Activated T-cell treated with anti-CD3 and anti-CD28 coated beads, Interleukin-2, amount 50 U/mL, for 72 hours (primary cell): Measurements from ENCODE around the gene PRICKLE2. TPM values are rescaled to one million over a fixed set of nuclear protein-coding genes. Genes with fewer than 3 reads are reported as not detected.

ENCODE experiments used
- ATAC-seq, 2 donors: fragments of 150-1000 bp; cut with Tn5 transposase; replicated peaks in 1 of 2; 2 replicates each; pipeline ENCODE4 v1.10.0; 2021; ENCODE audit warnings: moderate library complexity in 2 of 2, mild to moderate bottlenecking in 1 of 2
- DNase-seq, 2 donors: peaks; one replicate each; pipeline ENCODE4 v3.0.0; 2021 to 2022; ENCODE audit warnings: mixed read lengths in 1 of 2
- H3K27ac Mint-ChIP-seq: one replicate; pipeline ENCODE4 v1.8.0; 2022; ENCODE audit warnings: mild to moderate bottlenecking, moderate library complexity, mixed read lengths
- H3K27me3 Mint-ChIP-seq: one replicate; pipeline ENCODE4 v1.8.0; 2022; ENCODE audit warnings: low read depth, mixed read lengths
- H3K36me3 Mint-ChIP-seq, 2 donors: one replicate each; pipeline ENCODE4 v1.8.0; 2022; ENCODE audit warnings: mixed read lengths in 2 of 2, mild to moderate bottlenecking in 1 of 2; ENCODE audit not compliant: insufficient read depth in 2 of 2
- H3K4me1 Mint-ChIP-seq: one replicate; pipeline ENCODE4 v1.8.0; 2022; ENCODE audit warnings: low read depth, mixed read lengths
- H3K4me3 Mint-ChIP-seq, 2 donors: one replicate each; pipeline ENCODE4 v1.8.0; 2022; ENCODE audit warnings: mild to moderate bottlenecking in 2 of 2, mixed read lengths in 2 of 2, moderate library complexity in 2 of 2
- H3K9me3 Mint-ChIP-seq, 2 donors: one replicate each; pipeline ENCODE4 v1.8.0; 2022; ENCODE audit warnings: mixed read lengths in 2 of 2
- total RNA-seq, 2 donors: library from RNA; stranded (reverse); gene quantifications; one replicate each; pipeline ENCODE4 v1.2.3, GENCODE V29; 2022

Gene PRICKLE2
- total RNA-seq, 2 donors from 2014 or later: 0.09 to 0.17 TPM

DNA sequence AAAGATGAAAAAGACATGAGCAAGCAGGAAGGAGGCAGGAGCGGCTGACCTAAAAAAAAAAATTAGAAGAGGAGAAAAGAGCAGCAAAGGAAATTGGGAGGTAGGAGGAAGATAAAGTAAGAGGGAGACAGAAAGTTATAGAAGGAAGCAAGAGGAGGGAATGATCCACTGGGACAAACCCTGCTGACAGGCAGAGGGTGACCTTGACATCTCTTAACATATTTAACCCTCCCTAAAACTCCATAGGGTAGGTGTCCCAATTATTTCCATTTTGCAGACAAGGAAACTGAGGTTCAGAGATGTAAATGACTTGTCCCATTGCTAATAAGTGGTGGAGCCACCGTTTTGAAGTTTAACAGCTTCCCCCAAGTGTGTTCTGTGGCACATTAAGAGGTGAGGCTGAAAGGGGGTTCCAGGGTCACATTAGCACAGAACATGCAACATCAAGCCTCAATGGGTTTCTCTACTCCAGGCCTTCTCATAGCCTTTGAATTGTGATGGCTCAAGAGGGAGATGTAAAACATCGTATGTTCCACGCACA is 37.4 kb upstream of the PRICKLE2 start:
- H3K4me1 Mint-ChIP-seq: no peaks in the 10 kb centered on the region
- no peak for ATAC-seq
- no peak overlapping the region for H3K4me3 Mint-ChIP-seq
- H3K9me3 Mint-ChIP-seq: no peaks in the 10 kb centered on the region
- H3K27me3 Mint-ChIP-seq: peaks cover 53% of the 10 kb centered on the region
- H3K27ac Mint-ChIP-seq: no peak overlapping the region
- no peak for DNase-seq
- H3K36me3 Mint-ChIP-seq: no peaks in the 10 kb centered on the region

GRCh38 chr3:64260431-64260830 is 35.2 kb upstream of the PRICKLE2 start:
- no peak for ATAC-seq
- H3K9me3 Mint-ChIP-seq: no peaks in the 10 kb centered on the region
- no peak for DNase-seq
- no peaks in the 10 kb centered on the region for H3K36me3 Mint-ChIP-seq
- H3K4me1 Mint-ChIP-seq: no peaks in the 10 kb centered on the region
- no peak overlapping the region for H3K4me3 Mint-ChIP-seq
- no peak overlapping the region for H3K27ac Mint-ChIP-seq
- peaks cover 43% of the 10 kb centered on the region for H3K27me3 Mint-ChIP-seq

DNA sequence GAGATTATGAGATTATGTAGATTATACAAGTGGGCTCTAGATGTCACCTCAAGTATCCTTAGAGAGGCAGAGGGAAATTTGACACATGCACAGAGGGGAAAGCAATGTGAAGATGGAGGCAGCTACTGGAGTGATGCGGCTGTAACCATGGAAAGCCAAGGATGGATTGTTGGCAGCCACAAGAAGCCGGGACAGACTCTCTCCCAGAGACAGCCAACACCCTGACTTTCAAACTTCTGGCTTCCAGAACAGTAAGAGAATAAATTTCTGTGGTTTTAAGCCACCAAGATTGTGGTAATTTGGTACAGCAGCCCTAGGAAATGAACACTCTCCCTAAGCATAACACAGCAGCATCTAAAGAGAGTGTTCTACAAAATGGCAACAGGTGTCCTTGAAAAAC is 34.4 kb upstream of the PRICKLE2 start:
- H3K9me3 Mint-ChIP-seq: no peaks in the 10 kb centered on the region
- peaks cover 35% of the 10 kb centered on the region for H3K27me3 Mint-ChIP-seq
- no peak for ATAC-seq
- H3K4me1 Mint-ChIP-seq: no peaks in the 10 kb centered on the region
- H3K27ac Mint-ChIP-seq: no peak overlapping the region
- H3K4me3 Mint-ChIP-seq: no peak overlapping the region
- no peaks in the 10 kb centered on the region for H3K36me3 Mint-ChIP-seq
- no peak for DNase-seq

GRCh38 chr3:64257100-64257755 is 32.0 kb upstream of the PRICKLE2 start:
- ATAC-seq (no peak), DNase-seq (no peak)
- Mint-ChIP-seq H3K4me3 (no peak overlapping the region), H3K27ac (no peak overlapping the region), H3K4me1 (no peaks in the 10 kb centered on the region), H3K36me3 (no peaks in the 10 kb centered on the region), H3K27me3 (peaks cover 25% of the 10 kb centered on the region), H3K9me3 (no peaks in the 10 kb centered on the region)

- Mint-ChIP-seq H3K4me1 (no peaks in the 10 kb centered on the region), H3K27ac (no peak overlapping the region), H3K27me3 (peaks cover 15% of the 10 kb centered on the region), H3K4me3 (no peak overlapping the region), H3K9me3 (no peaks in the 10 kb centered on the region), H3K36me3 (no peaks in the 10 kb centered on the region)
- DNase-seq: no peak
- ATAC-seq: no peak
Observed at GRCh38 chr3:64255741-64256340, 30.6 kb upstream of the PRICKLE2 start.

- Mint-ChIP-seq H3K4me1 (no peaks in the 10 kb centered on the region), H3K36me3 (no peaks in the 10 kb centered on the region), H3K4me3 (no peak overlapping the region), H3K27ac (no peak overlapping the region), H3K27me3 (peaks cover 15% of the 10 kb centered on the region), H3K9me3 (no peaks in the 10 kb centered on the region)
- ATAC-seq (no peak), DNase-seq (no peak)
Observed at GRCh38 chr3:64254443-64254842, 29.2 kb upstream of the PRICKLE2 start.

DNA sequence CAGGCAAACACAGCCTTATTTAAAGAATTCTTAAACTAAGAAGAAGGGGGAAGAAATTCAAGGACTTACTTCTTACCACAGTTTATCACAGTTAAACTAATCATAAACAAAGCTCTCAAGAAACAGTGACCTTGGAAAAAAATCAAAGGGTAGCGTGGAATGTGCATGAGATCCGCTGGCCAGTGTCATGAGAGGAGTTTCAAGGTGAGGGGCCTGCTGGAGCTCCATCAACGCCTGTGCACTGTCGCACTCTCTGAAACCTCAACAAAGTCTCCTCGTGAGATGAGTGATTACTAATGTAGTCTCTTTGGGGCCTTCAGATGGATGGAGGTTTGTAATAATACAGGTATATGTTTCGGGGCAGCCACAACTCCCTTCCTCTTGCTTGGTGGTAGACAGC is 28.4 kb upstream of the PRICKLE2 start:
- DNase-seq: no peak
- H3K27ac Mint-ChIP-seq: no peak overlapping the region
- no peak for ATAC-seq
- H3K36me3 Mint-ChIP-seq: no peaks in the 10 kb centered on the region
- H3K4me1 Mint-ChIP-seq: no peaks in the 10 kb centered on the region
- H3K4me3 Mint-ChIP-seq: no peak overlapping the region
- peaks cover 15% of the 10 kb centered on the region for H3K27me3 Mint-ChIP-seq
- H3K9me3 Mint-ChIP-seq: no peaks in the 10 kb centered on the region

- H3K27ac Mint-ChIP-seq: no peak overlapping the region
- H3K27me3 Mint-ChIP-seq: no peaks in the 10 kb centered on the region
- no peak overlapping the region for H3K4me3 Mint-ChIP-seq
- H3K4me1 Mint-ChIP-seq: no peaks in the 10 kb centered on the region
- no peak for DNase-seq
- no peaks in the 10 kb centered on the region for H3K36me3 Mint-ChIP-seq
- no peak for ATAC-seq
- H3K9me3 Mint-ChIP-seq: no peaks in the 10 kb centered on the region
Observed at GRCh38 chr3:64251019-64251418, 25.8 kb upstream of the PRICKLE2 start.

- no peak overlapping the region for H3K4me3 Mint-ChIP-seq
- ATAC-seq: no peak
Observed at GRCh38 chr3:64247991-64248646, 22.9 kb upstream of the PRICKLE2 start.

DNA sequence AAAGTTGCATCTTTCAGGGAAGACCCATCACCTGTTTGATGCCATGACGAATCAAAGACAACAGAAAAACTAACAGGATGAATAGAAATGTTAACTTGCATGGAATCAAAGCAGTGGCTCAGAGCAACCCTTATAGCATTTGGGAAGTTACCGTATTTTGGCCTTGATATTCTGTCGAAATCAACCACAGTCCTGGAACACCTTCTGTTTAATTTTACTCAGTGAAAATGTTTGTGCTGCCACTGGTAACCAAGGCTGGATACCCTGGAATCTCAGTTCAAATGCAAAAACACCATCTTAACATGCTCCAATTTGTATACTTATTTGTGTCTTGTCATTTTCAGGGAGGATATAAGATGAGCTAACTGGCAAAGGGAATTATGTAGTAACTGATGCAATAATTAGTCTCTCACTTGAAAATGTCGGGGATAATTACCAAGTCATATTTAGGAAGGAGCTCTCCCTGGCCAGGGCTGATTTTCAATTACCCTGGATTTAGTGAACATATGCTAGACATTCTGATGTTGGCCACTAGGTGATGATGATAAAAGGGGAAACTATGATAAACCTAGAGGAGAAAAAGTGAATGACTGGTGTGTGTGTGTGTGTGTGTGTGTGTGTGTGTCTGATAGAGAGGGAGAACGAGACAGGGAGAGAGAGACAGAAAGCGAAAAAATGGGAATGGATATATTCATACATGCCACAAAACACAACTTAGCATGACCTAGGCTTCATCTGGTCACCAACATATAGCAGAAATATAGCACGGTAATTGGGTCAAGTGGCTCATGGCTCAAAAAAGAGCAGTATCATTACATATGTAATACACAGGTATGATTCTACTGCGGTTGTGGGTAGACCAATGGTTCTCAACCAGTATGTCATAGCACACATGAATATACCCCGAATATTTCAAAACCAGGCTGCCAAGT is 19.0 kb upstream of the PRICKLE2 start:
- DNase-seq: no peak
- Mint-ChIP-seq H3K36me3 (no peaks in the 10 kb centered on the region), H3K27ac (no peak overlapping the region), H3K4me1 (no peaks in the 10 kb centered on the region), H3K9me3 (no peaks in the 10 kb centered on the region), H3K4me3 (no peak overlapping the region), H3K27me3 (no peaks in the 10 kb centered on the region)
- no peak for ATAC-seq

More at GRCh38 chr3:64247991-64248646, 22.9 kb upstream of the PRICKLE2 start:
- H3K4me1 Mint-ChIP-seq: no peaks in the 10 kb centered on the region
- no peak for DNase-seq
- no peaks in the 10 kb centered on the region for H3K36me3 Mint-ChIP-seq
- H3K27ac Mint-ChIP-seq: no peak overlapping the region
- no peaks in the 10 kb centered on the region for H3K27me3 Mint-ChIP-seq
- H3K9me3 Mint-ChIP-seq: no peaks in the 10 kb centered on the region

- no peaks in the 10 kb centered on the region for H3K4me1 Mint-ChIP-seq
- H3K4me3 Mint-ChIP-seq: no peak overlapping the region
- no peaks in the 10 kb centered on the region for H3K36me3 Mint-ChIP-seq
- DNase-seq: no peak
- ATAC-seq: no peak
- H3K27me3 Mint-ChIP-seq: no peaks in the 10 kb centered on the region
- H3K27ac Mint-ChIP-seq: no peak overlapping the region
- H3K9me3 Mint-ChIP-seq: no peaks in the 10 kb centered on the region
Observed at GRCh38 chr3:64242435-64242834, 17.2 kb upstream of the PRICKLE2 start.

DNA sequence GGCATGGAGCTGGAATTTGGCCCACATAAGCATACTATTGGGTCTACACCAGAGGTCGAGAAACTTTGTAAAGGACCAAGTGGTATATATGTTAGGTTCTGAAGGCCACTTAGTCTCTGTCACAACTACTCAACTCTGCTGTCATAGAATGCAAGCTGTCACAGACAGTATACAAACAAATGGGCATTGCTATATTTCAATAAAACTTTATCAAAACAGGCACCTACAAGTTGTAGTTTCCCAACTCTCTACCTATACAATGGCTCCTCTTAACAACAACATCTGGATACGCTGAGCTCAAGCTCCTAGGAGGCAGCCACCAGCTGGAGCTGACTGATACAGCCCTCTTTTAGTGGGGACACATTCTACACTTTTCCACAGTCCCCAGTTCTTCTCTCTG is 15.7 kb upstream of the PRICKLE2 start:
- Mint-ChIP-seq H3K9me3 (no peaks in the 10 kb centered on the region), H3K4me3 (no peak overlapping the region), H3K27me3 (no peaks in the 10 kb centered on the region), H3K4me1 (no peaks in the 10 kb centered on the region), H3K27ac (no peak overlapping the region), H3K36me3 (no peaks in the 10 kb centered on the region)
- ATAC-seq (no peak), DNase-seq (no peak)

DNA sequence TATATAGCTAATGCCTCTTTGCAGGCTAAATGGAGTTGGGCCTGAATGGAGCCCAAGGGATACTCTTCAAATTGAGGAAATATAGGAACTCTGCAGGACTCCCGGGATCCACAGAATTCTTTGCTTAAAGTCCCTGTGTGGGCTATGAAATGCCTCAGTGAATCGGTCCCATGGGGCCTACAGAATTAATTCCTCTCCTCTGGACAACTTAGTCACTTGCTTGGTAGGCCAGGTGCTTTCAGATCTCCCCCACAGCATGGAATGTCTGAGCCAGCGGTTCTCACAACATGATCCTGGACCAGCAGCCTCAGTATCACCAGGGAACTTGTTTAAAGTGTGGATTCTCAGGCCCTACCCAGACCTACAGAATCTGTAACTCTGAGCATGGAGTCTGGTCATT is 15.1 kb upstream of the PRICKLE2 start:
- Mint-ChIP-seq H3K27ac (no peak overlapping the region), H3K27me3 (no peaks in the 10 kb centered on the region), H3K4me1 (no peaks in the 10 kb centered on the region), H3K4me3 (no peak overlapping the region), H3K36me3 (no peaks in the 10 kb centered on the region), H3K9me3 (no peaks in the 10 kb centered on the region)
- DNase-seq: no peak
- no peak for ATAC-seq
